ENCODE results near the gene CCDC82. TPM values are rescaled to one million over a fixed set of nuclear protein-coding genes. Genes with fewer than 3 reads are reported as not detected.

Gene CCDC82
- total RNA-seq, 1 experiment from 2014 or later, result 8.5 TPM

GRCh38 chr11:96329419-96329818, 60.3 kb downstream of the CCDC82 start:
- no peak for DNase-seq (ENCODE audit: low spot score)

GRCh38 chr11:96328395-96329010, 61.2 kb downstream of the CCDC82 start:
- no peak for DNase-seq (ENCODE audit: low spot score)

GRCh38 chr11:96326959-96327358, 62.8 kb downstream of the CCDC82 start:
- no peak for DNase-seq (ENCODE audit: low spot score)

GRCh38 chr11:96324912-96325311, 64.8 kb downstream of the CCDC82 start:
- DNase-seq (ENCODE audit: low spot score), result no peak

- DNase-seq (ENCODE audit: low spot score), result no peak
Measured at GRCh38 chr11:96323642-96323985, 66.1 kb downstream of the CCDC82 start.

GRCh38 chr11:96322775-96323641, 66.7 kb downstream of the CCDC82 start:
- no peak for DNase-seq (ENCODE audit: low spot score)

GRCh38 chr11:96321091-96321490, 68.6 kb downstream of the CCDC82 start:
- DNase-seq (ENCODE audit: low spot score), result no peak

- no peak for DNase-seq (ENCODE audit: low spot score)
Measured at GRCh38 chr11:96319898-96320656, 69.6 kb downstream of the CCDC82 start.

- DNase-seq (ENCODE audit: low spot score), result no peak
Measured at GRCh38 chr11:96318850-96319249, 70.9 kb downstream of the CCDC82 start.

- DNase-seq (ENCODE audit: low spot score), result no peak
Measured at GRCh38 chr11:96318399-96318798, 71.3 kb downstream of the CCDC82 start.

- DNase-seq (ENCODE audit: low spot score), result no peak
Measured at GRCh38 chr11:96317985-96318384, 71.7 kb downstream of the CCDC82 start.

- no peak for DNase-seq (ENCODE audit: low spot score)
Measured at GRCh38 chr11:96317571-96317970, 72.1 kb downstream of the CCDC82 start.

GRCh38 chr11:96316869-96317268, 72.8 kb downstream of the CCDC82 start:
- DNase-seq (ENCODE audit: low spot score), result no peak

GRCh38 chr11:96315476-96315875, 74.2 kb downstream of the CCDC82 start:
- no peak for DNase-seq (ENCODE audit: low spot score)

GRCh38 chr11:96314326-96315020, 75.2 kb downstream of the CCDC82 start:
- DNase-seq (ENCODE audit: low spot score), result peak; percentile 84

- DNase-seq (ENCODE audit: low spot score), result no peak
Measured at GRCh38 chr11:96313163-96313562, 76.5 kb downstream of the CCDC82 start.

- DNase-seq (ENCODE audit: low spot score), result peak; percentile 66
Measured at GRCh38 chr11:96311120-96311568, 78.6 kb downstream of the CCDC82 start.

- no peak for DNase-seq (ENCODE audit: low spot score)
Measured at GRCh38 chr11:96310236-96310635, 79.5 kb downstream of the CCDC82 start.

- no peak for DNase-seq (ENCODE audit: low spot score)
Measured at GRCh38 chr11:96309643-96310017, 80.1 kb downstream of the CCDC82 start.

- no peak for DNase-seq (ENCODE audit: low spot score)
Measured at GRCh38 chr11:96309016-96309642, 80.6 kb downstream of the CCDC82 start.

- peak; percentile 93 for DNase-seq (ENCODE audit: low spot score)
Measured at GRCh38 chr11:96307776-96308140, 82.0 kb downstream of the CCDC82 start.
